Retinal pigment epithelial cell (primary cell): ENCODE results near the gene PNO1.
"Not testable (repeated sequence)": the region's sequence is repeated elsewhere in the genome, so short reads cannot be mapped to it uniquely, and the experiment has no call there.

Source experiments
- DNase-seq: peaks from one replicate; pipeline ENCODE4 v3.0.0-alpha.2; 2010; ENCODE audit warnings: low read depth
- H3K4me3 ChIP-seq: 2 replicates; pipeline ENCODE4 v1.5.1; 2011; ENCODE audit warnings: mild to moderate bottlenecking, low read length, control low read depth, moderate library complexity
- CTCF ChIP-seq: conservative IDR thresholded peaks from 2 replicates; pipeline ENCODE4 v1.5.1; 2011; ENCODE audit warnings: low read depth, low read length, control low read depth, inconsistent platforms

The PNO1 gene

DNA sequence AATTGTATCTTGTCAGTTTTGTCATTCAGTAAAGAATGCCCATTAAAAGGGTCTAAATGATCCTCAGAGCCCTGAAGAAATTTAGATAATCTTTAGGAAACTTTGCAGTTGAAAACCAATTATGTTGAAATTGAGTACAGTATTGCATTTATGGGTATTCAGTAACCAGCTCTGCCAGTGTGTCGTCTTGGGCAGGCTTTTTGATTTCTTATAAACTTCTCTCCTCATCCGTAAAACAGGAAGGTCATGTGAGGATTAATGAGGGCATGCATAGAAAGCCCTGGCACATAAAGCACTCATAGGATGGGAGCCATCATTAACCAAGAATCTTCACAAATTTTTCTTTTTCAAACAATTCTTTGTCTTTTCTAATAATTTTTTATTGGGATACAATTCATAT lies 14.8 kb downstream of the PNO1 start:
- no peak for DNase-seq
- no peak for TF ChIP-seq CTCF
- H3K4me3 ChIP-seq, result no peak overlapping the region

- no peak for DNase-seq
- TF ChIP-seq CTCF, result no peak
- no peak overlapping the region for H3K4me3 ChIP-seq
Observed at GRCh38 chr2:68172990-68173700, 15.5 kb downstream of the PNO1 start.

DNA sequence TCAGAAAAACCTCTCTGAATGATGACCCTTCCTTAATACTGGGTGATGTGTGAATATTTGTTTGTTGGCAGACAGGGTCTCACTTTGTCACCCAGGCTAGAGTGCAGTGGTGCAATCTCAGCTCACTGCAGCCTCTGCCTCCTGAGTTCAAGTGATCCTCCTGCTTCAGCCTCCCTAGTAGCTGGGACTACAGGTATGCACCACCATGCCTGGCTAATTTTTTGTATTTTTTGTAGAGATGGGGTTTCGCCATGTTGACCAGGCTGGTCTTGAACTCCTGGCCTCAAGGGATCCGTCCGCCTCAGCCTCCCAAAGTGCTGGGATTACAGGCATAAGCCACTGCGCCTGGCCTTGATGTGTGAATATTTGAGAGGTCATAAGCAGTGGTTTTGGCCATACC lies 17.5 kb downstream of the PNO1 start:
- H3K4me3 ChIP-seq, DNase-seq: not testable (repeated sequence)

DNA sequence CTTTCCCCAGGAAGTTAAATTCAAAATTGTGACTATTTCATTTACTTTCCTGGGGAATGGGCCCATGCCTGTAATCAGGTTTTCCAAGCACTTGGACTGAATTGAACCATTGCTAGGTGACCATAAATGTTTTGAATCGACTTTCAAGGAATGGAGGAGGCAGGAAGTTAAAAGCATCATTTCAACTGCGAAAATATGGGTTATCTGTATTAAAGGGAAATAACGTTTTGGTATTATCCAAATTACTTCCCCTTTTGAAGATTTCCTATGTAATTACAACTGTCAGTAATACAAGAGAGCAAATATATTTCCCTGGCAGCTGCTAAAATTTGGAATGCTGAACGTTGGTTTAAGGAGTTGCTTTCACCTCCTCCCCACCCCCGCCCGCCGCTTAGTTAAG lies 19.0 kb downstream of the PNO1 start:
- H3K4me3 ChIP-seq, result no peak overlapping the region
- no peak for DNase-seq
- TF ChIP-seq CTCF, result no peak

GRCh38 chr2:68177541-68177940 lies 19.9 kb downstream of the PNO1 start:
- H3K4me3 ChIP-seq, result no peak overlapping the region
- no peak for TF ChIP-seq CTCF
- DNase-seq, result no peak

GRCh38 chr2:68178432-68178831 lies 20.7 kb downstream of the PNO1 start:
- no peak for DNase-seq
- no peak for TF ChIP-seq CTCF
- no peak overlapping the region for H3K4me3 ChIP-seq

DNA sequence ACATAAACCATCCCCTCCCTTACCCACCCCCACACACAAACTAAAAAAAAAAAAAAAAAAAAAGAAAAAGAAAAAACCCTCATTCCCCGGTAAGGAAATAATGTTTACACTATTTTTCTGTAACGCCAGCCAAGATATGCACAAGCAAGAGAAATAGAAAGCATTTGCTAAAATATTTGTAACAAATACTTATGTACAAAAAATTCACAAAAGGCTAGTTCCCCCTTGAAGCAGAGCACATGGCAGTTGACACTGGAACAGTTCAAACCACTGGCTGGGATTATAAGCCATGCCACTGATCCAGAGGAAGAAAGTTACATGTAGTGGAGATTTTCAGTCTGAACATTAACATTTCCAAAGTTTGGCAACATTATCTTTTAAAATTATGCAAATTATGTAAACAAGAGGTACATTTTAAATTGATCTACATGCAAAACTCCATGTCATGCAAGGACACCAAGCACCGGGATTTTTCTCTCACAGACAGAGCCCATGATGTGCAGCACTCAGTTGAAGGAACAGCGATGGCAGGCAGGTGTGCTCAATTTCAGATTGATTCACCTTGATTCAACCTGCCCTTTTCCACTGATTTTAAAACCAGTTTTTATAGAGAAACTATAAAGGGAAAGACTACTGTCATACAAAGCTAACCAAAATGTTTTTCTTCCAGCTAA lies 21.4 kb downstream of the PNO1 start:
- no peak for TF ChIP-seq CTCF
- no peak overlapping the region for H3K4me3 ChIP-seq
- no peak for DNase-seq
